C4-2B (cell line): ENCODE results near the gene PPM1K.

Source experiments
- CTCF ChIP-seq: fragments of 450-650 bp; conservative IDR thresholded peaks from 2 replicates; pipeline ENCODE4 v1.5.1; 2017; ENCODE audit warnings: mild to moderate bottlenecking
- ZFX ChIP-seq: fragments of 450-650 bp; IDR thresholded peaks from 2 replicates; pipeline ENCODE4 v1.6.1; 2017

- TF ChIP-seq CTCF (no peak), ZFX (no peak)
Measured at GRCh38 chr4:88320224-88320779, 35.9 kb upstream of the PPM1K start.
